HUES6 (cell line): Measurements from ENCODE around the gene FNDC5.

Experiments used
- H3K27ac ChIP-seq: 2 replicates; pipeline ENCODE4 v1.7.0; 2013; ENCODE audit warnings: low read depth, mild to moderate bottlenecking, low read length, inconsistent platforms
- H3K27me3 ChIP-seq: 2 replicates; pipeline ENCODE4 v1.6.1; 2013; ENCODE audit warnings: low read length; ENCODE audit not compliant: control insufficient read depth, insufficient read depth
- H3K36me3 ChIP-seq: 2 replicates; pipeline ENCODE4 v1.6.1; 2013; ENCODE audit warnings: low read length; ENCODE audit not compliant: control insufficient read depth, insufficient read depth
- H3K4me1 ChIP-seq: 2 replicates; pipeline ENCODE4 v1.6.1; 2013; ENCODE audit warnings: low read length; ENCODE audit not compliant: control insufficient read depth, insufficient read depth
- H3K4me3 ChIP-seq: 2 replicates; pipeline ENCODE4 v1.5.1; 2013; ENCODE audit warnings: low read depth, low read length
- H3K9ac ChIP-seq: one replicate; pipeline ENCODE4 v1.6.1; 2013; ENCODE audit warnings: mild to moderate bottlenecking, low read length
- H3K9me3 ChIP-seq: 2 replicates; pipeline ENCODE4 v1.6.1; 2013; ENCODE audit warnings: low read depth, low read length; ENCODE audit not compliant: control insufficient read depth, insufficient read depth

The FNDC5 gene

DNA sequence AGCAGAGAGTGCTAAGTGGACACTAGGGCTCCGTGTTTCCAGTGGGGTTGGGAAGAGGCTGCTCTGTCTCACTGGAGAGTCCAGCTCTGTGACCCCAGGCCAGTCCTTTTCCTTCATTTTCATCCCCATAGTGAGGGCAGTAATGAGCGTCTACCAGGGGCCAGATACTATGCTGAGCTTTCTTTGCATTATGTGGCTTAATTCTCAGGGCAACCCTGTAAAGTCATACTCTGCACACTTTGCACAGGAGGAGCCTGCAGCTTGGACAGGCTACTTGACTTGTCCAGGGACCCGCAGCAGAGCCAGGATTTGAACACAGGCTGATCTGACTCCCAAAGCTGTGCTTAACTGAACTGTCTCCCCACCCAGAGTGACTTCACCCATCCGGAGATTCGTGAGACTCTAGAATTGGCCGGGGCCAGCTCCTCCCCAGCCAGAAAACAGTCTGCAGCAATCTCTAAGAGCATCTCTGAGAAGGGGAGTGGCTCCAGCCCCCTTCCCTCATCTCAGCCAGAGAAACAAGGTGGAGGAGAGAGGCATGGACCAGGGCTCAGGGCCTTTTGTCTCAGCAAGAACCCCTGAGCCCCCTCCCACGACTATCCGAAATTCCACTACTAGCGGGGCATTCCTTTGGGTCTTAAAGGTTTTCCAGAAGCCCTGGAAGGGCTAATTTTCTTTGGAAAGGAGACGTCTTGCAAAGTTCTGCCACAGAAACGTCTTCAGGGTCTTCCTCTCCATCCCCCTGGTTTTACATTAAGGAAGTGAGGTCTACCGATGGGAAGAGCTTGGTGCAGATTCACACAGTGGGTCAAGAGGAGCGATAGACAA lies 866 bp upstream of the FNDC5 start:
- Histone ChIP-seq H3K9ac (peak overlapping the region; percentile 13), H3K4me1 (peaks cover 34% of the 10 kb centered on the region), H3K36me3 (no peaks in the 10 kb centered on the region), H3K9me3 (no peaks in the 10 kb centered on the region), H3K27ac (no peak overlapping the region), H3K27me3 (peaks cover 28% of the 10 kb centered on the region), H3K4me3 (peak overlapping the region; percentile 63)

DNA sequence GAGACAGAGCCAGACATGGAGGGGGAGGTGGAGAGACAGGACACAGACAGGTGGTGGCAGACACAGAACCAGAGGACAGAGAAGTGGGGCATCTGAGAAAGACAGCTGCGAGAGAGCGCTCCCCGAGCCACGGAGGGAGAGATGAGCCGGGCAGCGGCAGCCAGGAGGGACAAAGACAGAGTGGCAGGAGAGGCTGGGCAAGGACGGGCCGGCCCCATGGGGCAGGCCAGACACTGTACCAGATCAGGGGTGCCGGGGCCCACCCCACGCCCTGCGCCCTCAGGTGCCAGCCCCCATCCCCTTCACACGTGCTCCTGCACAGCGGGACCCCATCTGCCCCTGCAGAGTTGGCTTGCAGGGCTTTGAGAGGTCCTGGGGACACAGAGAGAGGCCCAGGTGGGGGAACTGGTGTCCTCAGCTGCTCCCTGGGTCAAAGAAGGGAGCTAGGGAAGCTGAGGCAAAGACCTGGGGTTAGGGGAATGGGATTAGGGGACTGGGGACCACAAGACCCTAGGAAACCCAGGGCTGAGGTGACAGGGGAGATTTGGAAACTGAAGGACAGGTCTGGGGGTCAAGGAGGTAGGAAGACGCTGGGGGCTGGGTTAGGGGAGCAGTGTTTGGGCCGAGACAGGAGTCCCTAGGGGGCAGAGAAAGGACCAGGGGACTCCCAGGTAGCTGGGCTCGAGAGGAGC lies 643 bp downstream of the FNDC5 start:
- H3K36me3 ChIP-seq: no peaks in the 10 kb centered on the region
- no peak overlapping the region for H3K27ac ChIP-seq
- H3K4me3 ChIP-seq: peak overlapping the region; percentile 59
- H3K27me3 ChIP-seq: peaks cover 28% of the 10 kb centered on the region
- H3K4me1 ChIP-seq: peaks cover 23% of the 10 kb centered on the region
- no peaks in the 10 kb centered on the region for H3K9me3 ChIP-seq
- H3K9ac ChIP-seq: peak overlapping the region; percentile 61

DNA sequence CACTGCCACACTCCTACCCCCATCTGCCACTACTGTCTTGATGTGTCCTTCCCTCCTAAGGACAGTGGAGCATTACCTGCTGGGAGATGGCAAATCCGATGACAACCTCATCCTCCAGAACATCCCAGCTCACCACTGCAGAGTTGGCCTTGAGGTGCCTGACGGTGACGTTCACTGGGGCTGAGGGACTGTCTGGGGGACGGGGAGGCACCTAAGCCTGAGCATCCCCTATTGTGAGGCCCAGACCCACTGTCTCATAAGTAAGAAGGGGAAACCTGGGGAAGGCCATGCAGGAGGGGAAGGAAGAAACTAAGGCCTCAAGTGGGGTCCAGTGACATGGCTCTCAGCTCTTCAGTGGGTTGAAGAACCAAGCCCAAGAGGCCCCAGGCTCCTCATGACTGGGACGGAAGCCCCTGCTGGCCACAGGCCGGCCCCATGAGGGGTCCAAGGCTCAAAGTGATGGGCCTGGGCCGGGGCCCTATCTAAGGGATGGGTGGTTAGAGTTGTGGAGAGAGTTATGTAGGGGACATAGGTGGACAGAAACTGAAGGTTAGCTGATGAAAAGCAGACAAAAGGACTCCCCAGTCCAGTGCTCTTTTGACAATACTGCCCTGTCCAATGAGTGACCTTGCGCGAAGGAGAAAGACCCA lies 1.8 kb downstream of the FNDC5 start:
- peaks cover 23% of the 10 kb centered on the region for H3K4me1 ChIP-seq
- H3K9ac ChIP-seq: no peak overlapping the region
- H3K27ac ChIP-seq: no peak overlapping the region
- H3K27me3 ChIP-seq: peaks cover 28% of the 10 kb centered on the region
- no peaks in the 10 kb centered on the region for H3K9me3 ChIP-seq
- no peak overlapping the region for H3K4me3 ChIP-seq
- H3K36me3 ChIP-seq: peaks cover 6% of the 10 kb centered on the region

DNA sequence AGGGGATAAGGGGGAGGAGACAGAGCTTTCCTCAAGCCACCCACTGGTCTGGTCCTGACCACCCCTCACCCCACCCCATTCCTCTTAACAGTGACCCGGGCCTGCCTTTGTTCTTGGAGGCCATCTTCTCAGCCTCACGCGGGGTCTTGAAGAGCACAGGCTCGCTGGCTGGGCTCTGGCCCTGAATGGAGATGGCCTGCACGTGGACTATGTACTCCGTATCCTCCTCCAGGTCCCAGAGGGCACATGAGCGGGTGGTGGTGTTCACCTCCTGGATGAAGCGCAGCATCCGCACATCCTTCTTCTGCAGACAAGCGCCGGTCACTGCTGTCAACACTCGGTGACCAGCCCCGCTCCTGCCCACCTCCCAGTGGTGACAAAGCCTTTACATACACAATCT lies 2.6 kb downstream of the FNDC5 start:
- Histone ChIP-seq H3K9ac (no peak overlapping the region), H3K9me3 (no peaks in the 10 kb centered on the region), H3K36me3 (peaks cover 12% of the 10 kb centered on the region), H3K27ac (no peak overlapping the region), H3K4me3 (no peak overlapping the region), H3K27me3 (peaks cover 28% of the 10 kb centered on the region), H3K4me1 (peaks cover 23% of the 10 kb centered on the region)

DNA sequence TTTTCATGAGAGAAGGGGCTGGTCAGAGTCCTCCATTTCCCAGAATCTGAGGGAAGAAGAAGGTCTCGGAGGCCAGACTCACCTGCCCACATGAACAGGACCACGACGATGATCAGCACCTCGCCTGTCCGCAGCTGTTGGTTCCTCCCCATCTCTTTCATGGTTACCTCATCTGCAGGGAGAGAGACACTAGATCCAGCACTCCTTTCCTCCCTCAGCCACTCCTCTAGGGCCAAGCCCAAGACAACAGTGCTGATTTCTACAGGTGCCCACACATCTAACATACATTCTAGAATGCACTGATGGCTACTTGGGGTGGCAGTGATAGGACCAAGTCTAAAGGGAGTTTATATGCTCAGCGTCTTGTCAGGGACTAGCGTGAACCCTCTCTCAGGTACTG lies 3.0 kb downstream of the FNDC5 start:
- peaks cover 16% of the 10 kb centered on the region for H3K36me3 ChIP-seq
- peaks cover 21% of the 10 kb centered on the region for H3K4me1 ChIP-seq
- no peaks in the 10 kb centered on the region for H3K9me3 ChIP-seq
- H3K4me3 ChIP-seq: no peak overlapping the region
- peaks cover 28% of the 10 kb centered on the region for H3K27me3 ChIP-seq
- H3K27ac ChIP-seq: no peak overlapping the region
- no peak overlapping the region for H3K9ac ChIP-seq

DNA sequence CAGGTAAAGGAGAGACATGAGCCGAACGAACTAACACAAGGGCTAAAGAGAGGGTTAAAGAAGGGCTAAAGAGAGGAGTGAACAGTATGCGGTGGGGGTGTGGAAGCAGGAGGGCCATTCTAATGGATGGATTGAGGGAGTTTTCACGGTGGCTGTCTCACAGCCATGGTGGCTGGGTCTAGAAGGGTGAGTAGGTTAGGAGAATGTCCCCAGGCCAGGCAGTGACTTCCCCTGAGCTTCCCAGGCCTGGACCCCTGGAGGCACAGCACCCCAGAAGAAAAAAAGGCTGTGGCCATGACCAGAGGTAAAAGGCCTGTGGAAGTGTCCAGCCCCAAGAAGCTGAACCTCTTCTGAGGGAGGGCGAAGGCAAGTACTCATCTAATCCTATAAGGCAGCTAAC lies 3.6 kb downstream of the FNDC5 start:
- Histone ChIP-seq H3K36me3 (peaks cover 21% of the 10 kb centered on the region), H3K9me3 (no peaks in the 10 kb centered on the region), H3K27ac (no peak overlapping the region), H3K4me1 (peaks cover 20% of the 10 kb centered on the region), H3K9ac (no peak overlapping the region), H3K4me3 (no peak overlapping the region), H3K27me3 (peaks cover 26% of the 10 kb centered on the region)

DNA sequence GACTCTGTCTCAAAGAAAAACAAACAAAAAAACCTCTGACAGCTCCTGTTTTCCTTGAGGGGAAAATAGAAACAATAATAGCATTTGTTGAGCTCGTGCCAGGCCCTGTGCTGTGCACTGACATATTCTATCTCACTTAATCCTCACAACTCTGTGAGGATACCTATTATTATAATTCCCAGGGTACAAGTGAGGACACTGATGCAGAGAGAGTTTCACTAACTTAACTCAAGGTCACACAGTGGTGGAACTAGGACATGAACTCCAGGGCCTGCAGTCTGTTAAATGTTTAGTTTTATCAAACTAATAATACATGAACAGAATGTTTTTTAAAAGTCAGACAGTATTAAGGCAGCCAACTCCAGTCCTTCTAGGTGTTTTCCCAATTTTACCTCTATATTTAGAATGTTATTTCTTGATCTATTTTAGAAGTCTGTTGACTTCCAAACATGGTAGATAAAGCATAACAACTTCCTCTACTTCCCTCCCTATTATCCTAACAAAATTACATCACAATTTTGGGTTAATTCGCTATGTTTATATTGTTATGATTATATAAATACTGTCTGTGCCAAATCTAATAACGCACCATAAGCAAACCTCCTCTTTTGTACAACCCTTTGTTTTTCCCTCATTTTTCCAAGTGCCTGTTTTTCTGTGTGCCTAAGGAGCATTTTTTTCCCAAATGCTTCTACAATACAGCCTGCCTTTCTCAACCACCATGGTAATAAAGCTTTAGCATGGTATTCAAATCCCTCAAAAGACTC lies 4.9 kb downstream of the FNDC5 start:
- Histone ChIP-seq H3K27me3 (peaks cover 13% of the 10 kb centered on the region), H3K9me3 (no peaks in the 10 kb centered on the region), H3K36me3 (peaks cover 28% of the 10 kb centered on the region), H3K27ac (no peak overlapping the region), H3K4me1 (peaks cover 8% of the 10 kb centered on the region), H3K9ac (no peak overlapping the region), H3K4me3 (no peak overlapping the region)

DNA sequence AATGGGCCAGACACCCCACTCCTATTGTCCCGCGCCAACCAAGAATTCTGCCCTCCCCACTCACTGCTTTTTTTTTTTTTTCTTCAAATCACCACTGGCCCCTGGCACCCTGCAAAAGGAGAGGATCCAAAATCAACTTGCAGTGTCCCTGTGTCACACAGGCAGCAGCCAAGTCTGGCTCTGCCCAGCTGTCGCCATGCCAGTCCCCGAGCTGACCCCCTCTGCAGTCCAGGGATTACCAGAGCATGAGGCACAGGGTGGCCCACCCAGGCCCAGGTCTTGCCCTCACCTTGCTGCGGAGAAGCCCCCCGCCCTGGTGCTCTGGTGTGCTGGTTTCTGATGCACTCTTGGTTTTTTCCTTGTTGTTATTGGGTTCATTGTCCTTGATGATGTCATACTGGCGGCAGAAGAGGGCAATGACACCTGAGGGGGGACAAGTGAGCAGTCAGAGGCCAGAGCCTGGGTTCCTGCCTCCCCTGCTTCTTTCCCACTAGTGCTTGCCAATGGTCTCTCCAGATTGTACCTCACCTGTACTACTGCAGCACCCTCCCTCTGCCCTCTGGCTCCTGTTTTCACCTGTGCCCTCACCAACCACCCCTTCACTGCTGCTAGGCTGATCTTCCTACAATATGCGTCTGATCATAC lies 6.2 kb downstream of the FNDC5 start:
- Histone ChIP-seq H3K4me3 (no peak overlapping the region), H3K27ac (no peak overlapping the region), H3K9ac (no peak overlapping the region), H3K4me1 (no peaks in the 10 kb centered on the region), H3K9me3 (no peaks in the 10 kb centered on the region), H3K27me3 (peaks cover 4% of the 10 kb centered on the region), H3K36me3 (peaks cover 32% of the 10 kb centered on the region)

DNA sequence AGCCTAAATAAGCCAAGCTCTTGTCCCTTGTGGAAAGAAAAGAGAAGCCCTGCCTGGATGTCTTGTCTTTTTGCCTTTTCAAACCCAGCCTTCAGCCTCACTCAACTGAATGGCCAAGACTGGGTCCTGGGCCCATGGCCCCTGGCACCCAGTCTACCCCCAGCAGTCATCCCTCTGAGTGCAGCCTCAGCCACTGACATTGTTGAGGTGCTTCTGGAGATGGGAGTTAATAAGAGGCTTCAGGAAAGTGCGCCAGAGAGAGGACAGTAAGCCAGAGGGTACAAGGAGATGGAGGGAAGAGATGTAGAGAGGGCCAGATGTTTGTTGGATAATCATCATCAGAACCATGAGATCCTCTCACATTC lies 6.8 kb downstream of the FNDC5 start:
- Histone ChIP-seq H3K9me3 (no peaks in the 10 kb centered on the region), H3K27me3 (no peaks in the 10 kb centered on the region), H3K4me1 (no peaks in the 10 kb centered on the region), H3K36me3 (peaks cover 38% of the 10 kb centered on the region), H3K4me3 (no peak overlapping the region), H3K9ac (no peak overlapping the region), H3K27ac (no peak overlapping the region)

DNA sequence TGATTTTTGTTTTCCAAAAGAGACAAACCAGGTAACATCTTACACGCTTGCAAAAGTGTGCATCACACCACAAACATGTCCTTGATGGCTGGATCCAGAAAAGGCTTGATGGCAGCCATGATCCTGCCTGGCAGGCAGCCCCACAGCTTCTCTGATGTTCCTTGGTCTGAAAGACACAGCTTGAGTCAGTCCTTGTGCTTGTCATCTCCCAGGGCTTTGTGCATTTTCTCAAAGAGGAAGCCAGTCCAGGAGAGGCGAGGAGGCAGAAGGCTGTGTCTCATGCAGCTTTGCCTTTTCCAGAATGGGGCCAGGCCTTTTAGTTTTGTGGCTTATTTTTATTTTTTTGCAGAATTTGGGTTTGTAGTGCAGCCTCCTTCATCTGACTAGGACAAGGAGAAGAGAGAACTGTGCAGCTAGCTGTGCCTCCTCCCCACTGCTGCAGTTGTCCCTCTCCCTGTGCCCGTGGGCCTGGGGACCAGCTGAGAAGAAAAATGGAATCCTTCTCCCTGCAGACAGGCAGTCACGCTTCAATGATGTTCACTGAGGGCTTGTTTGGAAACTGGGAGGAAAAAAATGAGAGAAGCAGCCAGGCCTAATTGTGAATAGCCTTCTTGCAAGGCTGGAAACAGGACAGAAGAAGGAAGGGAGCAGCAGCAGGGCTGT lies 7.4 kb downstream of the FNDC5 start:
- H3K4me3 ChIP-seq: no peak overlapping the region
- peaks cover 43% of the 10 kb centered on the region for H3K36me3 ChIP-seq
- no peak overlapping the region for H3K9ac ChIP-seq

More for the DNA sequence above, 7.4 kb downstream of the FNDC5 start:
- no peaks in the 10 kb centered on the region for H3K4me1 ChIP-seq
- H3K27ac ChIP-seq: no peak overlapping the region
- H3K9me3 ChIP-seq: no peaks in the 10 kb centered on the region
- H3K27me3 ChIP-seq: no peaks in the 10 kb centered on the region
